Measurements from ENCODE around the gene BTBD9. TPM values are rescaled to one million over a fixed set of nuclear protein-coding genes. Genes with fewer than 3 reads are reported as not detected.

Gene BTBD9
- total RNA-seq, 4 donors from 2014 or later, result 10.6 to 16.6 (median 15.1) TPM

DNA sequence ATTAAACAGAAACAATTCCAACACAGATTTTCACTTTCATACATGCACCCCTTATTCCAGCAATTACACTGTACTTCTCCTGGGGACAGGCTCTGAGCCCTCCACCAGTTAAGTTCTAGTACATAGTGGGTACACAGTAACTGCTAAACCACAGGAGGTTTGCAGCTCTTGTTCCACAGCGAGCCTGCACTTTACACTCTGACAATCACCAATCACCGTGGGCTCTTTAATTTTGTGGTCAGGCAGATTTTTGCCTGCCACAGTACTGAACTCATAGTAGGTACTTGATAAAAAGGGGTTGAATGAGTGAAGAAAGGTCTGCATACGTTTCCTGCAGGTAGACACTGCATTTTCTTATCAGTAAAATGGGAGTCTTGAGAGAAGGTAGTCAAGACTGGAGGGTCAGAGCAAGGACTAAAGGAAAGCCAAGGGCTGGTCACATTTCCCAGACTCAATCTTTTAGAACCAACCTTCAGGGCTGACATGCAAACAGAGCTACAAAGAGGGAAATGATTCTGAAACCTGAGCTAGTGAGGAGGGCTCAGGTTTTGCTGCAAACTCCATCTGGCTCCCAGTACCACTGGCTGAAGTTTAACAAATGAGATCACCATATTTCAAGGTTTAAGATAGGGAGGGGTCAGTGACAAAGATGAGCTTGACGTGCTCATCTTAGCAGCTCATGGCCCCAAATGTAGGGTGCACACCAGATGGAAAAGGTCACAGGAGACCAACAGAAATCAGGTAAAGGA is 404.6 kb downstream of the BTBD9 start:
- no peak overlapping the region for H3K4me3 ChIP-seq (ENCODE audit: low read depth, poor library complexity, severe bottlenecking)
- no peak for TF ChIP-seq POLR2A (IDR thresholded peaks at IDR 0.05)
- TF ChIP-seq, protein P1, sequence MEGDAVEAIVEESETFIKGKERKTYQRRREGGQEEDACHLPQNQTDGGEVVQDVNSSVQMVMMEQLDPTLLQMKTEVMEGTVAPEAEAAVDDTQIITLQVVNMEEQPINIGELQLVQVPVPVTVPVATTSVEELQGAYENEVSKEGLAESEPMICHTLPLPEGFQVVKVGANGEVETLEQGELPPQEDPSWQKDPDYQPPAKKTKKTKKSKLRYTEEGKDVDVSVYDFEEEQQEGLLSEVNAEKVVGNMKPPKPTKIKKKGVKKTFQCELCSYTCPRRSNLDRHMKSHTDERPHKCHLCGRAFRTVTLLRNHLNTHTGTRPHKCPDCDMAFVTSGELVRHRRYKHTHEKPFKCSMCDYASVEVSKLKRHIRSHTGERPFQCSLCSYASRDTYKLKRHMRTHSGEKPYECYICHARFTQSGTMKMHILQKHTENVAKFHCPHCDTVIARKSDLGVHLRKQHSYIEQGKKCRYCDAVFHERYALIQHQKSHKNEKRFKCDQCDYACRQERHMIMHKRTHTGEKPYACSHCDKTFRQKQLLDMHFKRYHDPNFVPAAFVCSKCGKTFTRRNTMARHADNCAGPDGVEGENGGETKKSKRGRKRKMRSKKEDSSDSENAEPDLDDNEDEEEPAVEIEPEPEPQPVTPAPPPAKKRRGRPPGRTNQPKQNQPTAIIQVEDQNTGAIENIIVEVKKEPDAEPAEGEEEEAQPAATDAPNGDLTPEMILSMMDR (IDR thresholded peaks at IDR 0.05), result no peak
- intact Hi-C loops (cut with DNase I; ENCODE audit: low total_unique reads), result no loop called here
- DNase-seq (ENCODE audit: low spot score in 2 of 2), result no peak
- 84 to 88% methylated on average over 4 of the region's 4 CpGs for WGBS, 2 donors

DNA sequence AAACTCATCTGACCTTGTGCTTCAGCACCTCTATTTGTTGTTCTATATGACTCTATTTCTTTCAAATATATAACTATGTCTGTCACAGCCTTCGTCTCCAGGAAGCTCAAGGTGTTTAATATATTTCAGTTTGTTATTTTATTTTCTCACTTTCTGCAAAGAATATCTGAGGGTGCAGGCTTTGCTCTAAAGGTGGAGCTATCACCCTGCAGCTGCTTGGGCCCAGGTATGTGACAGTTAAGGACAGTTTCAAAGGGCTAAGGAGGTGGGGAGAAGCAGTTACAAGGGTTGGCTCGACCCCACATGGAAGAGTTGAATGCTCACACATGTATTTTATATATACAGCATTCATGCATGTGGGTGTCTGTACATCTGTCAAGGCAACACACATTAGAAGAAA is 405.6 kb downstream of the BTBD9 start:
- no peak overlapping the region for H3K4me3 ChIP-seq (ENCODE audit: low read depth, poor library complexity, severe bottlenecking)
- no peak for TF ChIP-seq POLR2A (IDR thresholded peaks at IDR 0.05)
- TF ChIP-seq, protein P1 (IDR thresholded peaks at IDR 0.05), result no peak
- intact Hi-C loops (cut with DNase I; ENCODE audit: low total_unique reads), result no loop called here
- WGBS, 2 donors, result 71 to 80% methylated on average over 2 of the region's 2 CpGs
- no peak for DNase-seq (ENCODE audit: low spot score in 2 of 2)

DNA sequence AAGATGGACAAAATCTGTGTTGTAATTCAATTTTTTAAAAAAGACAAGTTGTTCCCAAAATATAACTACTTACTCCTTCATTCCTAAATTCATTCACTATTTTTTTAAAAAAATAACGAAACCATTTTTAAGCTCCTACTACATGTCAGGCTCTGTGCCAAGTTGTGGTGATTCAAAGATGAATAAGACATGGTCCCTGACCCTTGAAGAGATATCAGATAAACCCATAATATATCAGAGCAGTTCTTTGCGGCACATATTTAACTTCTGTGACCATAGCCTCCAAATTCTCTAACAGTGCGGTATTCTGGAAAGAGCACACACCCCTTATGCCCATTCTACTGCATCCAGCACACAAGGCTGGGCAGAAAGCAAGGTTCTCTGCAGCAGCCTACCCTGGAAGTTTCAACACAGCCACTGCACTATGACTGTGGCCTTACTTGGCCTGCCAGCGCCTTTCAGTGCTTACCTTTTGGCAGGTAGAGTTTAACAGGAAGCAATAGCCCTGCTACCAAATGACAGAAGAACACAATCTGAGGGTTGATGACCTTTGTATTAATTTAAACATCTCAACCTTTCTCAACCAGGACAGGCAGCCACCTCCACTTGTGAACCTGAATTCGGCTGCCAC is 406.5 kb downstream of the BTBD9 start:
- 93% methylated on average over 5 of the region's 5 CpGs for WGBS, 2 donors
- DNase-seq (ENCODE audit: low spot score in 2 of 2), result no peak
- no peak for TF ChIP-seq POLR2A (IDR thresholded peaks at IDR 0.05)
- TF ChIP-seq, protein P1 (IDR thresholded peaks at IDR 0.05), result no peak
- intact Hi-C loops (cut with DNase I; ENCODE audit: low total_unique reads), result no loop called here
- H3K4me3 ChIP-seq (ENCODE audit: low read depth, poor library complexity, severe bottlenecking), result no peak overlapping the region

DNA sequence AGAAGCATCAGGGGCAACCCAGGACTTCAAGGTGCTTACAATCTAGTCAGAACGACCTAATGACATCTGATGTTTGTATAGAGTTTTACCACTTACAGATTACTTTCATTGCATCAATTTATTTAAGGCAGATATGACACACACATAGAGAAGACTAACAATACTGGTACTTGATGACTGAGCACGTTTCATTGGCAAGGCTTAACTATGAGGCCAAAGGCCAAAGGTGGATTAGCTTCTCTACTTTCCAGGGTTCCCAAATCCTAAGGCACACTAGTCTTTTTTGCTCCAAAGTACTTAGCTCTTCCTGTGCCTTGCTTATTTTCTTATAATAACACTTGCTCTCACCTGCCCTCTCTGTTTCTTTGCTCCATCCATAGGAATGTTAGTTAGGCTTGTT is 414.0 kb downstream of the BTBD9 start:
- no peak overlapping the region for H3K4me3 ChIP-seq (ENCODE audit: low read depth, poor library complexity, severe bottlenecking)
- intact Hi-C loops (cut with DNase I; ENCODE audit: low total_unique reads), result no loop called here
- no peak for DNase-seq (ENCODE audit: low spot score in 2 of 2)
- no peak for TF ChIP-seq POLR2A (IDR thresholded peaks at IDR 0.05)
- TF ChIP-seq, protein P1 (IDR thresholded peaks at IDR 0.05), result no peak
- whole genome bisulfite sequencing, 2 donors, result 34 to 55% methylated on average over 2 of the region's 2 CpGs

DNA sequence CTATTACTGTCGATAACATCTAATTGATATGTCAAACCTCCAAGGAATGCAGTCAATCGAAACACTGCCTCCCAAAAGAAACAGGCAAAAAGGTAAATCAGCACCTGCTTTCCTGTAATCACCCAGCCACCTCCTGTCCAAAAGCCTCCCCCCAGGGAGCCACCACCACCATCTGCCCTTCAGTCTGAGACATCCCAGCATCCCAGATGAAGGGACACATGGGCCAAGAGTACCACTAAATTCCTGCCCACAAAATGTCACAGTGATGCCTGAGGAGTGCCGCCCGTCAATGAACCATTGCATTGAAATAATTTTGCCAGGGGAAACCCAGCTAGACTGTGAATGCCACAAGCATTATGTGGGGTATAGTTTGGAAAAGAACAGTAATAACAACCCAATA is 418.5 kb downstream of the BTBD9 start:
- intact Hi-C loops (cut with DNase I; ENCODE audit: low total_unique reads), result no loop called here
- no peak overlapping the region for H3K4me3 ChIP-seq (ENCODE audit: low read depth, poor library complexity, severe bottlenecking)
- no peak for DNase-seq (ENCODE audit: low spot score in 2 of 2)
- no peak for TF ChIP-seq POLR2A (IDR thresholded peaks at IDR 0.05)
- TF ChIP-seq, protein P1 (IDR thresholded peaks at IDR 0.05), result no peak
- WGBS, 2 donors, result 92 to 93% methylated on average over 4 of the region's 4 CpGs

Measured in lower leg skin (tissue), 4 donors.